Lower leg skin (tissue), 3 donors: ENCODE results near the gene BCAS1.

Experiments
- CTCF ChIP-seq, 3 donors: fragments of 450-650 bp; IDR thresholded peaks; one replicate each; pipeline ENCODE4 v1.5.1; 2016; ENCODE audit warnings: antibody characterized with exemption in 3 of 3, mild to moderate bottlenecking in 3 of 3, moderate library complexity in 2 of 3
- POLR2A ChIP-seq, 2 donors: fragments of 450-650 bp; IDR thresholded peaks; one replicate each; pipeline ENCODE4 v1.6.1; 2016 to 2017; ENCODE audit warnings: antibody characterized with exemption in 2 of 2, mild to moderate bottlenecking in 1 of 2, moderate library complexity in 1 of 2

- no peak for TF ChIP-seq CTCF (IDR thresholded peaks at IDR 0.05)
- no peak for TF ChIP-seq POLR2A (IDR thresholded peaks at IDR 0.05)
Observed at GRCh38 chr20:54090230-54091119, 20.1 kb upstream of the BCAS1 start.
